Stimulated activated CD4-positive, alpha-beta T cell treated with anti-CD3 and anti-CD28 coated beads, Interleukin-4, amount 100 ng/mL, for 1 hour (primary cell): ENCODE measurements around the gene ALKAL2.

Experiments
- DNase-seq: peaks from one replicate; pipeline ENCODE4 v3.0.0-alpha.2; 2020

ALKAL2 gene

DNA sequence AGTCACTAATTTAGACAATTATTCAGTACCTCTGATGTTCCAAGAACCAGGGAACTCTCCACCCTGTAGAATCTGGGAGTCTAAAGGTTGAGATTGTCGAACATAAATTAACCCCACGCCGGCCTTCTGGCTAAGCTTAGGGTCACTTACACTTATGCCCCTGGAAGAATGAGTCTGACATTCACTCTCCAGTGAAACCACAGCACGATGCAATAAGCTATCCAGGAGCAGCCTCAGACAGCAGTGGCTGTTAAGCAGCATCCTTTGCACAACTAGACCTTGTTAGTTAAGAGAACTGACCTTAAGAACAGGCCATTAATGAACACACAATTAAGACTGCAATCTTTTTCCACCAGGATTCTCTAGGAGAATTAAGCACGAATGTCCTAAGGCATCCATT lies 49.0 kb downstream of the ALKAL2 start:
- no peak for DNase-seq

DNA sequence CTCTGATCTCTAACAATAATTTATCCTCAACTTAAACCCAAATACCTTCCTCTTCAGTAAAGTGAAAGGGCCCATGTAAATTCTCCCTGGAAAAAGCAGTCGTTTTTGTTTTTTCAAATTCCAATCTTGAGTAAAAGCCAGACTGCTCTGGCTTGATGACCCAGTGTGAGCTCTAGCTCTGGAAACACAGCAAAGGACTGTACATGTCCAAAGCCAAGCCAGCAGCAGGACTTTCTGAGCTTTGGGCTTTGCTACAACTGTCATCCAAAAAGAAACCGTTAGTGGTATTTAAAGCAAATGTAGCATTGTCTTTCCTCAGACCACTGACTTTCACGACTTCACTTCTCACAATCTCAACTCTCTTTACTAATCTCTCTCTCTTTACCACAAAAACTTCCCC lies 49.5 kb downstream of the ALKAL2 start:
- DNase-seq: no peak

DNA sequence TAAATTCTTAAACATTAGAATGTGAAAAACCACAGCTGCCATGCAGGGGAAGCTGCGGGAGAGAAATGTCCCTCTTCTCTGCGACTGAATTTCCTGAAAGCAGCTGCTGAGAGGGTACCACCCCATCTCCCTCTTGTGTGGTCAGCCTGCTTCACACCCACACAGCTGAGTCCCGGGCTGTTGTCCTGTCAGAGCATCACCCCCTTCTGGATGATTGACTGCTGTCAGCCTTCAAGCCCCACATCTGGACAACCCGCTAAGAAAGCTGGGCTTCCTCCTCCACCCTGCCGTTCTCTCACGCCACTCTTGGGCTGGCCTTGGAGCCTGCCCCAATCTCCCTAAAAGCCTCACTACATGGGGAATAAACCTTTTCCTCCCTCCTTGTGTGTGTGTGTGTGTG lies 50.0 kb downstream of the ALKAL2 start:
- DNase-seq: no peak

DNA sequence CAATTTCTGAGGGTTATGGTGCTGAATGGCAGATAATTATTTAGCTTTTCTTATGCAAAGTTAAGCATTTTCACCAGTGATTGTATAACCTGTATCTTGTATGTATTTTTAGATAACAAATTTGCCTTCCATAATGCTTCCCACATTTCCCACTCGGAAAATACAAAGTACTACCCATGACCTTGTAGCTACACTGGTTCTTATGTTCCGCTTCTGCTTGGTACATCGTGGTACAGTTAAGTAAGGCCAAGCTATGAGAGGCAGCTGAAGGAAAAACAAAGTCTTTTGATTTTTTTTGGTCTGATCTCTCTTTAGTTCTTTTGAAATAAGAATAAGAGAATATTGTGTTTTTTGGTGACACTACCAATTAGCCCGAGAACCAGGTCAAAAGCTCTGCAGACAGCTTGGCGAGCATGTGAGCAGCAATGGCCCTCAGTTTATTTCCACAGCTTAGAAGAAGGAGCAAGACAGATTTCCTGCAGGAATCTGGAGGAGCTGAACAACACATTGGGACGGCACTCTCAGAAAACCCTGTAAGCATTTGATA lies 50.8 kb downstream of the ALKAL2 start:
- DNase-seq: no peak

DNA sequence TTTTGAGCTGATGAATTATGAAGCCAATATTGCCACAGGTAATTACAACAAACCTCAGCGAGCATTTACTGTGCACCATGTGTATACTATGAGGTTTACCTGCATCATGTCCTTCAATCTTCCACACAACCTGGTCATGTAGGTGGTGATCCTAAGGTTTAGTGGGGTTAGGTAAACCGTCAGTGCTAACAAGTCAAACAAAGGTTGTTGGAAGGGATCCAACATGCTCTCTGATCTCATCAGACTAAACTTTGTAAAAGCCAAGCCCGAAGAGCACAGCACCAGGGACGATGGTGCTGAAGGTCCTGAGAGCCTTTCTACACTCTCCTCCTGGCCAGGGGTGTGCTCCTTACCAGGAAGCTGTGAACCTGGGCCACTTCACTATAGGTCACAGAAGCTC lies 53.5 kb downstream of the ALKAL2 start:
- DNase-seq: no peak

DNA sequence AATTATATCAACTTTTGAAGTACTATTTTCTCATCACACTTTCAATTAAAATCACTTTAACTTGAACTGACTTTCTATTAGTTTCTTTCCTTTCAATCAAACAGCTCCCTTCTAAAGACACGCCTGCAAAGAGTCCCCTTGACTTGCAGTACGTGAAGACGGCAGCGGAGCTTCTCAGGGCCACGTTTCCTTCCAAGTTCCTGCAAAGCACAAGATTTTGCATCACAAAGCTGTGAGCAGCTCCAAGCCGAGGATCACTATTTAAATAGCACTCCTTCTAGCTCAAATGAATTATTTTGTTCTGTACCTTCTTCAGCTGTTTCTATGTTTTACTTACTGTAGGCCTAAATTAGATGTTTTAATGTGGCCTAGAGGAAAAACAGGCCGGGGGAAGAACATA lies 54.9 kb downstream of the ALKAL2 start:
- DNase-seq: no peak

DNA sequence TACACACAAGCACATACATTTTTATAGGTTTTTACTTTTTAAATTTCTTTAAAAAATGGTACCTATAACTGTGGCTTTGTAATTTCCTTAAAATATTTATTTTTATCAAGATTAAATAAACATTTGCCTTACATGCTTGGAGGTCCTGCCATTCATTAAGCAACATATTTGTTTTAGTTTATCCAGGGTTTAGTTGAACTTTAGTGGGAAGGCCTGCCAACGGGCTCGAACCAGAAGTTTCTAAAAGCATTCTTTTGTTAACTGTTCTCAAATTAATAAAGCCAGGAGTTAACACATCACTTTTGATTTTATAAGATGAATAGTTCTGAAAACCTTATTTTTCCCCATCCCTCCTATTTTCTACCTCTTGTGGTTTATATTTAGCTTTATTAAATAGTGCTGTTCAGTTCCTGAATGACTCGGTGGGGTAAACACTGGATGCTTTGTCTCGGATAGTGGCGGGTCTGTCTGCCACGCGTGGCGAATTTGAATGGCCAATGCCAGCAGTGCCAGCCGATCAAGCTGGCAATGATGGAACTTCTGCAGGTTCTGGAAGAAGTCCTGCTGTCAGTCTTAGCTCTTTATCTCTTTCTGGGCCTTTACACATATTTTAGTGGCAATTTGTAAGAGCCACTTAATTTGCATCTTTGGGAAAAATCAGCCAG lies 56.2 kb downstream of the ALKAL2 start:
- no peak for DNase-seq
